Esophagus muscularis mucosa (tissue), 4 donors: ENCODE data around the gene WTIP.

ENCODE experiments used
- EP300 ChIP-seq: sonication (generic); formaldehyde crosslinking; IDR thresholded peaks from one replicate; pipeline ENCODE4 v1.6.1; 2017; ENCODE audit warnings: antibody characterized with exemption
- POLR2A ChIP-seq: fragments of 450-650 bp; IDR thresholded peaks from one replicate; pipeline ENCODE4 v1.6.1; 2017; ENCODE audit warnings: antibody characterized with exemption, moderate library complexity, mild to moderate bottlenecking, low read depth
- POLR2AphosphoS5 ChIP-seq, 2 donors: sonication (generic); formaldehyde crosslinking; IDR thresholded peaks; one replicate each; pipeline ENCODE4 v1.6.1; 2017; ENCODE audit warnings: antibody characterized with exemption in 2 of 2
- TF ChIP-seq, protein P1 (sequence below), 3 experiments: fragments of 200-600 bp in 2 of 3; fragments of 450-650 bp in 1 of 3; sonication (generic) in 2 of 3; IDR thresholded peaks; one replicate each; pipeline ENCODE4 v1.5.1; 2017 to 2019; ENCODE audit warnings: antibody characterized with exemption in 3 of 3, mild to moderate bottlenecking in 2 of 3, moderate library complexity in 1 of 3

- TF ChIP-seq POLR2A: no peak
- TF ChIP-seq, protein P1, sequence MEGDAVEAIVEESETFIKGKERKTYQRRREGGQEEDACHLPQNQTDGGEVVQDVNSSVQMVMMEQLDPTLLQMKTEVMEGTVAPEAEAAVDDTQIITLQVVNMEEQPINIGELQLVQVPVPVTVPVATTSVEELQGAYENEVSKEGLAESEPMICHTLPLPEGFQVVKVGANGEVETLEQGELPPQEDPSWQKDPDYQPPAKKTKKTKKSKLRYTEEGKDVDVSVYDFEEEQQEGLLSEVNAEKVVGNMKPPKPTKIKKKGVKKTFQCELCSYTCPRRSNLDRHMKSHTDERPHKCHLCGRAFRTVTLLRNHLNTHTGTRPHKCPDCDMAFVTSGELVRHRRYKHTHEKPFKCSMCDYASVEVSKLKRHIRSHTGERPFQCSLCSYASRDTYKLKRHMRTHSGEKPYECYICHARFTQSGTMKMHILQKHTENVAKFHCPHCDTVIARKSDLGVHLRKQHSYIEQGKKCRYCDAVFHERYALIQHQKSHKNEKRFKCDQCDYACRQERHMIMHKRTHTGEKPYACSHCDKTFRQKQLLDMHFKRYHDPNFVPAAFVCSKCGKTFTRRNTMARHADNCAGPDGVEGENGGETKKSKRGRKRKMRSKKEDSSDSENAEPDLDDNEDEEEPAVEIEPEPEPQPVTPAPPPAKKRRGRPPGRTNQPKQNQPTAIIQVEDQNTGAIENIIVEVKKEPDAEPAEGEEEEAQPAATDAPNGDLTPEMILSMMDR (IDR thresholded peaks at IDR 0.05): peak; percentile 94 to 99 (median 98)
- no peak for TF ChIP-seq EP300
- peak; percentile 44 to 78 for TF ChIP-seq POLR2AphosphoS5 (IDR thresholded peaks at IDR 0.05)
These were observed 20.1 kb downstream of the WTIP start for GRCh38 chr19:34501339-34502320.
